Caco-2 (cell line): ENCODE results near the gene TTC21A. TPM values are rescaled to one million over a fixed set of nuclear protein-coding genes. Genes with fewer than 3 reads are reported as not detected.

ENCODE experiments used
- BruUV-seq: library from RNA; stranded (reverse); fragments of 400-500 nt; replicated peaks from 2 replicates; lab custom pipeline; 2021; lab: Mats Ljungman, UMichigan
- CTCF ChIA-PET: fragments of 300-600 bp; sonication (Branson Sonifier 250); formaldehyde crosslinking; loops from one replicate; lab custom pipeline; 2022; ENCODE audit warnings: antibody characterized with exemption; lab: Charles Lee
- POLR2A ChIA-PET: fragments of 300-600 bp; sonication (Branson Sonifier 250); formaldehyde crosslinking; loops from one replicate; lab custom pipeline; 2022; ENCODE audit warnings: antibody characterized with exemption; lab: Charles Lee
- DNase-seq, 2 experiments: peaks; one replicate each; pipeline versions ENCODE4 v3.0.0 to v3.0.0-alpha.2; 2020 to 2022
- H3K27me3 ChIP-seq: replicated peaks from 2 replicates; pipeline ENCODE4 v1.6.0; 2011; ENCODE audit warnings: low read length; ENCODE audit not compliant: control insufficient read depth, insufficient read depth
- H3K36me3 ChIP-seq: 2 replicates; pipeline ENCODE4 v1.5.1; 2011; ENCODE audit warnings: low read length; ENCODE audit not compliant: control insufficient read depth, insufficient read depth
- H3K4me1 ChIP-seq: fragments of 250-450 bp; sonication (Bioruptor Pico); 2 replicates; pipeline ENCODE4 v1.5.1; 2020; ENCODE audit warnings: mild to moderate bottlenecking
- H3K4me3 ChIP-seq: 2 replicates; pipeline ENCODE4 v1.5.1; 2011; ENCODE audit warnings: low read depth, mild to moderate bottlenecking, control low read depth, low read length
- H3K9me3 ChIP-seq: fragments of 250-450 bp; sonication (Bioruptor Pico); 2 replicates; pipeline ENCODE4 v1.5.1; 2020; ENCODE audit warnings: mild to moderate bottlenecking, moderate library complexity
- H3K27ac Mint-ChIP-seq: one replicate; pipeline ENCODE4 v1.8.0; 2022; ENCODE audit warnings: mixed read lengths; ENCODE audit not compliant: unreplicated experiment
- H3K27me3 Mint-ChIP-seq: one replicate; pipeline ENCODE4 v1.8.0; 2022; ENCODE audit warnings: mixed read lengths; ENCODE audit not compliant: insufficient read depth, unreplicated experiment
- H3K36me3 Mint-ChIP-seq: one replicate; pipeline ENCODE4 v1.8.0; 2022; ENCODE audit warnings: mild to moderate bottlenecking, mixed read lengths; ENCODE audit not compliant: insufficient read depth, unreplicated experiment
- H3K4me1 Mint-ChIP-seq: one replicate; pipeline ENCODE4 v1.8.0; 2022; ENCODE audit warnings: low read depth, mixed read lengths; ENCODE audit not compliant: unreplicated experiment
- H3K4me3 Mint-ChIP-seq: one replicate; pipeline ENCODE4 v1.8.0; 2022; ENCODE audit warnings: mild to moderate bottlenecking, moderate library complexity, mixed read lengths; ENCODE audit not compliant: unreplicated experiment
- H3K9me3 Mint-ChIP-seq: one replicate; pipeline ENCODE4 v1.8.0; 2022; ENCODE audit warnings: mixed read lengths; ENCODE audit not compliant: unreplicated experiment
- CTCF ChIP-seq, 2 experiments: fragments of 200-600 bp in 1 of 2; IDR thresholded peaks; 1 replicate in 1 of 2; 2 replicates in 1 of 2; pipeline versions ENCODE4 v1.5.1 to v1.8.0; 2011 to 2022; ENCODE audit warnings: antibody characterized with exemption in 1 of 2, control low read depth in 1 of 2, inconsistent platforms in 1 of 2, low read depth in 1 of 2, low read length in 1 of 2, mild to moderate bottlenecking in 1 of 2, moderate library complexity in 1 of 2; ENCODE audit not compliant: insufficient read depth in 1 of 2, severe bottlenecking in 1 of 2, unreplicated experiment in 1 of 2
- intact Hi-C: fragments of 100-400 bp; cut with micrococcal nuclease; formaldehyde crosslinking; loops from one replicate; pipeline ENCODE4 v1.10.0; 2022; ENCODE audit not compliant: unreplicated experiment
- total RNA-seq: library from RNA; stranded (reverse); gene quantifications from 2 replicates; pipeline ENCODE4 v1.2.3, GENCODE V29; 2022

Gene TTC21A
- total RNA-seq, 1 experiment from 2014 or later, result 4.0 TPM

DNA sequence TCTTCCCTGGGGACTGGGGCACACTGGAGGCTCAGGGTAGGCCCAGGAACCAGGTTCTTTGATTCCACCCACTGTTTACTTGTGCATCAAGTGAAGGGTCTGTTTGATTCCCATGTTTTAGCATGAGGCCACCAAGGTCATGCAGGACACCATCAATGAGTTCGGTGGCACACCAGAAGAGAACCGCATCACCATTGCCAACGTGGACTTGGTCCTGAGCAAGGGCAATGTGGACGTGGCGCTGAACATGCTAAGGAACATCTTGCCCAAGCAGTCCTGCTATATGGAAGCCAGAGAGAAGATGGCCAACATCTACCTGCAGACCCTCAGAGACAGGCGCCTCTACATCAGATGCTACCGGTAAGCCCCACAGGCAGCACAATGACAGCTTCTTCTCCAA lies 21.5 kb downstream of the TTC21A start:
- H3K36me3 ChIP-seq, result no peaks in the 10 kb centered on the region
- peak in 1 of 2 experiments; percentile 7 for DNase-seq
- H3K4me1 ChIP-seq, result peaks cover 23% of the 10 kb centered on the region
- Mint-ChIP-seq H3K9me3 (no peaks in the 10 kb centered on the region), H3K4me3 (no peak overlapping the region), H3K27me3 (no peaks in the 10 kb centered on the region), H3K36me3 (no peaks in the 10 kb centered on the region), H3K27ac (no peak overlapping the region), H3K4me1 (peaks cover 27% of the 10 kb centered on the region)
- TF ChIP-seq CTCF (IDR thresholded peaks at IDR 0.05; ENCODE audit: insufficient read depth in 1 of 2, low read depth in 1 of 2, low read length in 1 of 2, severe bottlenecking in 1 of 2, unreplicated experiment in 1 of 2), result no peak
- ChIA-PET CTCF (interaction anchor here (1.2 to 5.0 kb wide), 2 partner anchors 151 to 159 kb away, joined by 5 to 68 read pairs; partner anchors contain the start of gene CX3CR1), POLR2A (no interaction called here)
- H3K27me3 ChIP-seq, result no peaks in the 10 kb centered on the region
- no peaks in the 10 kb centered on the region for H3K9me3 ChIP-seq
- intact Hi-C loops, result loop anchor here (10.0 kb wide), 1 partner anchor 256 kb away; the partner anchor contains the start of gene SLC25A38
- no TSS peak for BruUV-seq
- H3K4me3 ChIP-seq, result no peak overlapping the region

DNA sequence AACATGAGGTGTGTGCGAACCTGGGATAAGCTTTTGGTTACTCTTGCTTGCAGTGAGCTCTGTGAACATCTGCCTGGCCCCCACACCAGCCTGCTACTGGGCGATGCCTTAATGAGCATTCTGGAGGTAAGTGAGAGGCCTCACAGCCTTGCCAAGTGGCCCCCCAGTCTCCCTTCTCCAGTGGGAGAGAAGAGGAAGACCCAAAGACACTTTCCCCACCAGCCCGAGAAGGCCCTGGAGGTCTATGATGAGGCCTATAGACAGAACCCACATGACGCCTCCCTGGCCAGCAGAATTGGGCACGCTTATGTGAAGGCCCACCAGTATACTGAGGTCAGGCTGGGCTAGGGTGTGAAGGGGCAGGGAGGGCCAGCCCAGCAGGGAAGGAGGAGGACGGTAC lies 22.5 kb downstream of the TTC21A start:
- no TSS peak for BruUV-seq
- DNase-seq, result peak in 1 of 2 experiments; percentile 17
- Histone ChIP-seq H3K27me3 (no peaks in the 10 kb centered on the region), H3K36me3 (no peaks in the 10 kb centered on the region), H3K4me3 (no peak overlapping the region), H3K9me3 (no peaks in the 10 kb centered on the region), H3K4me1 (peaks cover 19% of the 10 kb centered on the region)
- Mint-ChIP-seq H3K4me1 (peaks cover 23% of the 10 kb centered on the region), H3K9me3 (no peaks in the 10 kb centered on the region), H3K27ac (no peak overlapping the region), H3K27me3 (no peaks in the 10 kb centered on the region), H3K36me3 (no peaks in the 10 kb centered on the region), H3K4me3 (no peak overlapping the region)
- ChIA-PET CTCF (no interaction called here), POLR2A (no interaction called here)
- TF ChIP-seq CTCF (IDR thresholded peaks at IDR 0.05; ENCODE audit: insufficient read depth in 1 of 2, low read depth in 1 of 2, low read length in 1 of 2, severe bottlenecking in 1 of 2, unreplicated experiment in 1 of 2), result no peak
- intact Hi-C loops, result no loop called here

GRCh38 chr3:39130693-39131265 lies 23.3 kb downstream of the TTC21A start:
- Histone ChIP-seq H3K36me3 (no peaks in the 10 kb centered on the region), H3K4me3 (no peak overlapping the region), H3K9me3 (no peaks in the 10 kb centered on the region), H3K27me3 (no peaks in the 10 kb centered on the region), H3K4me1 (peaks cover 11% of the 10 kb centered on the region)
- CTCF ChIA-PET, result interaction anchor here (1.7 kb wide), 1 partner anchor 158 kb away, joined by 6 read pairs; no protein-coding TSS in a partner anchor
- no peak for TF ChIP-seq CTCF (IDR thresholded peaks at IDR 0.05; ENCODE audit: insufficient read depth in 1 of 2, low read depth in 1 of 2, low read length in 1 of 2, severe bottlenecking in 1 of 2, unreplicated experiment in 1 of 2)
- Mint-ChIP-seq H3K36me3 (no peaks in the 10 kb centered on the region), H3K4me1 (peaks cover 16% of the 10 kb centered on the region), H3K27ac (no peak overlapping the region), H3K9me3 (no peaks in the 10 kb centered on the region), H3K4me3 (no peak overlapping the region), H3K27me3 (no peaks in the 10 kb centered on the region)
- POLR2A ChIA-PET, result interaction anchor here (0.7 kb wide), 1 partner anchor 23 kb away, joined by 6 read pairs; the partner anchor contains the start of gene TTC21A
- DNase-seq, result no peak
- BruUV-seq, result no TSS peak
- intact Hi-C loops, result no loop called here
